HEK293 (cell line): ENCODE results near the gene GPSM1.

ENCODE experiments used
- CTCF ChIA-PET: fragments of 350-600 bp; formaldehyde crosslinking; extraction: SDS; loops from one replicate; lab custom pipeline; 2021; ENCODE audit warnings: antibody characterized with exemption; lab: Yijun Ruan, JAX
- POLR2A ChIA-PET: fragments of 300-600 bp; formaldehyde crosslinking; extraction: SDS; loops from one replicate; lab custom pipeline; 2020; ENCODE audit warnings: antibody characterized with exemption, inconsistent platforms; lab: Yijun Ruan, JAX
- H3K27ac ChIP-seq: fragments of 200-500 bp; sonication (Bioruptor generic); 2 replicates; pipeline ENCODE4 v1.5.1; 2014; ENCODE audit warnings: low read depth, low read length, control low read depth, inconsistent platforms; ENCODE audit errors: extremely low read depth
- H3K36me3 ChIP-seq, 2 experiments: fragments of 200-500 bp in 1 of 2; sonication (Bioruptor generic) in 1 of 2; 1 replicate in 1 of 2; 2 replicates in 1 of 2; pipeline ENCODE4 v1.5.1; 2014 to 2017; ENCODE audit warnings: inconsistent platforms in 2 of 2, low read length in 2 of 2; ENCODE audit not compliant: control insufficient read depth in 2 of 2, insufficient read depth in 1 of 2
- H3K4me1 ChIP-seq: fragments of 200-500 bp; sonication (Bioruptor generic); 2 replicates; pipeline ENCODE4 v1.5.1; 2014; ENCODE audit warnings: mild to moderate bottlenecking, low read length, inconsistent platforms; ENCODE audit not compliant: control insufficient read depth, insufficient read depth
- H3K4me3 ChIP-seq: 2 replicates; pipeline ENCODE4 v1.5.1; 2011; ENCODE audit warnings: low read depth, mild to moderate bottlenecking, control low read depth, low read length, moderate library complexity
- H3K9me3 ChIP-seq: fragments of 200-500 bp; sonication (Bioruptor generic); 2 replicates; pipeline ENCODE4 v1.5.1; 2014; ENCODE audit warnings: low read depth, low read length, inconsistent platforms; ENCODE audit not compliant: control insufficient read depth, insufficient read depth
- GLIS1 ChIP-seq: fragments of 450-650 bp; formaldehyde crosslinking; IDR thresholded peaks from 2 replicates; pipeline ENCODE4 v1.5.1; 2016; ENCODE audit warnings: missing biosample characterization, missing genetic modification characterization
- KLF1 ChIP-seq: fragments of 450-650 bp; formaldehyde crosslinking; IDR thresholded peaks from 2 replicates; pipeline ENCODE4 v1.5.1; 2016; ENCODE audit warnings: missing biosample characterization, missing genetic modification characterization
- ZBTB1 ChIP-seq: fragments of 450-650 bp; formaldehyde crosslinking; IDR thresholded peaks from 2 replicates; pipeline ENCODE4 v1.5.1; 2016; ENCODE audit warnings: missing biosample characterization, missing genetic modification characterization
- ZBTB17 ChIP-seq: fragments of 450-650 bp; formaldehyde crosslinking; IDR thresholded peaks from 2 replicates; pipeline ENCODE4 v1.5.1; 2016; ENCODE audit warnings: missing biosample characterization, missing genetic modification characterization
- ZBTB7A ChIP-seq: fragments of 450-650 bp; formaldehyde crosslinking; IDR thresholded peaks from 2 replicates; pipeline ENCODE4 v1.5.1; 2016; ENCODE audit warnings: low read depth, missing biosample characterization, missing genetic modification characterization
- ZFHX2 ChIP-seq: fragments of 450-650 bp; formaldehyde crosslinking; conservative IDR thresholded peaks from 2 replicates; pipeline ENCODE4 v1.5.1; 2016; ENCODE audit warnings: missing biosample characterization, missing genetic modification characterization
- ZNF146 ChIP-seq: fragments of 450-650 bp; formaldehyde crosslinking; IDR thresholded peaks from 2 replicates; pipeline ENCODE4 v1.5.1; 2016; ENCODE audit warnings: missing biosample characterization, missing genetic modification characterization
- ZNF354C ChIP-seq: fragments of 450-650 bp; formaldehyde crosslinking; IDR thresholded peaks from 2 replicates; pipeline ENCODE4 v1.5.1; 2016; ENCODE audit warnings: missing biosample characterization, missing genetic modification characterization, low read depth, borderline replicate concordance
- ZNF555 ChIP-seq: fragments of 450-650 bp; formaldehyde crosslinking; conservative IDR thresholded peaks from 2 replicates; pipeline ENCODE4 v1.5.1; 2017; ENCODE audit warnings: missing biosample characterization, mild to moderate bottlenecking, missing genetic modification characterization, inconsistent platforms
- ZNF561 ChIP-seq: fragments of 450-650 bp; IDR thresholded peaks from 2 replicates; pipeline ENCODE4 v1.5.1; 2018; ENCODE audit warnings: missing biosample characterization, missing genetic modification characterization, borderline replicate concordance
- ZNF571 ChIP-seq: fragments of 450-650 bp; formaldehyde crosslinking; IDR thresholded peaks from 2 replicates; pipeline ENCODE4 v1.5.0; 2017; ENCODE audit warnings: missing biosample characterization, missing genetic modification characterization
- ZNF600 ChIP-seq: fragments of 450-650 bp; formaldehyde crosslinking; IDR thresholded peaks from 2 replicates; pipeline ENCODE4 v1.5.1; 2016; ENCODE audit warnings: missing biosample characterization, missing genetic modification characterization
- ZNF624 ChIP-seq: fragments of 450-650 bp; formaldehyde crosslinking; IDR thresholded peaks from 2 replicates; pipeline ENCODE4 v1.5.1; 2017; ENCODE audit warnings: missing biosample characterization, missing genetic modification characterization
- ZNF677 ChIP-seq: fragments of 450-650 bp; IDR thresholded peaks from 2 replicates; pipeline ENCODE4 v1.5.0; 2018; ENCODE audit warnings: missing biosample characterization, mild to moderate bottlenecking, missing genetic modification characterization, moderate library complexity
- ZSCAN23 ChIP-seq: fragments of 450-650 bp; formaldehyde crosslinking; IDR thresholded peaks from 2 replicates; pipeline ENCODE4 v1.5.1; 2016; ENCODE audit warnings: missing biosample characterization, missing genetic modification characterization
- TF ChIP-seq, protein P1 (sequence below): fragments of 450-650 bp; formaldehyde crosslinking; IDR thresholded peaks from 2 replicates; pipeline ENCODE4 v1.5.1; 2016; ENCODE audit warnings: missing biosample characterization, missing genetic modification characterization
- TF ChIP-seq, protein P2 (sequence below): fragments of 450-650 bp; formaldehyde crosslinking; IDR thresholded peaks from 2 replicates; pipeline ENCODE4 v1.5.1; 2016; ENCODE audit warnings: missing biosample characterization, missing genetic modification characterization
- TF ChIP-seq, protein P3 (sequence below): fragments of 450-650 bp; formaldehyde crosslinking; IDR thresholded peaks from 2 replicates; pipeline ENCODE4 v1.5.1; 2016; ENCODE audit warnings: missing biosample characterization, missing genetic modification characterization
- TF ChIP-seq, protein P4 (sequence below): fragments of 450-650 bp; formaldehyde crosslinking; IDR thresholded peaks from 2 replicates; pipeline ENCODE4 v1.5.1; 2016; ENCODE audit warnings: missing biosample characterization, missing genetic modification characterization
- TF ChIP-seq, protein P5 (sequence below): fragments of 450-650 bp; formaldehyde crosslinking; IDR thresholded peaks from 2 replicates; pipeline ENCODE4 v1.5.1; 2016; ENCODE audit warnings: missing biosample characterization, missing genetic modification characterization, borderline replicate concordance

Gene GPSM1

DNA sequence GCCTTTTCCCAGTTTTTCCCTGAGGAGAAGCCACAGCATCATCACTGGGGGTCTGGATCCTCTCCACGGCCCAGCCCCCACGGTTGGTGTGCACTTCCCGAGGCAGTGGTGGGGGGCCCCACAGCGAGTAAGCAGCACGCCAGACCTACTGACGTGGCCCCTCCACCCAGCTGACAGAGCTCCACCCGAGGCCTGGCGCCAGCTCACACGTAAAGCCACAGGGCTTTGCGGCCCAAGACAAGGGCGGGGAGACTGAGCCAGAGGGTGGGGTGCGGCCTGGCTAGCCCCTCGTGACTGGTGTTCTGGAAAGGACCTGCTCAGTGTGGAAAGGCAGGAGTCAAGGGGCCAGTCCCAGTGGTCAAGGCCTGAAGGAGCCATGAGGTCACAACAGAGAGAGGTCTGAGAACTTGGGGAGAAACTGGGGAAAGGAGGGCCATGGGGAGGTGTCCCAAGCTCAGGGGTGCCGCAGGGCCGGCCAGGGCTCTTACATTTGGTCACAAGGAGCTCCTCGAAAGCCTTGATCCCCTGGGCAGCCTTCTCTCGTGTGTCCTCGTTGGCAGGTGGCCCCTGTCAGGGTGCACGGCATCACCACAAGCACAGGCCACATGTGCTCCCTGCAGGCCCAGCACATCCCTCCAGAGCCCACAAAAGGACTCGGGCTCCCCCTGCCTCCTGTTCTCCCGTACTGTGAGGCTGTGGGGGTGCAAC, 67.1 kb downstream of the GPSM1 start:
- H3K36me3 ChIP-seq, result peaks cover 14 to 88% of the 10 kb centered on the region in 2 experiments
- H3K9me3 ChIP-seq, result no peaks in the 10 kb centered on the region
- no peak overlapping the region for H3K4me3 ChIP-seq
- no peak overlapping the region for H3K27ac ChIP-seq
- POLR2A ChIA-PET, result interaction anchor here (2.2 to 3.4 kb wide), 2 partner anchors 24 to 32 kb away, joined by 8 to 10 read pairs; partner anchors contain the start of gene DNLZ
- H3K4me1 ChIP-seq, result no peaks in the 10 kb centered on the region
- CTCF ChIA-PET, result interaction anchor here (0.7 kb wide), 1 partner anchor 154 kb away, joined by 3 read pairs; no protein-coding TSS in a partner anchor
- no peak for TF ChIP-seq ZNF354C (tag by site-specific recombination)
- no peak for TF ChIP-seq ZFHX2 (tag by site-specific recombination)
- no peak for TF ChIP-seq KLF1 (tag by site-specific recombination)
- TF ChIP-seq ZNF677 (tag by site-specific recombination), result no peak
- no peak for TF ChIP-seq ZBTB1
- TF ChIP-seq GLIS1, result no peak
- no peak for TF ChIP-seq ZBTB7A (tag by site-specific recombination)
- TF ChIP-seq ZNF600, result no peak
- TF ChIP-seq, protein P1, sequence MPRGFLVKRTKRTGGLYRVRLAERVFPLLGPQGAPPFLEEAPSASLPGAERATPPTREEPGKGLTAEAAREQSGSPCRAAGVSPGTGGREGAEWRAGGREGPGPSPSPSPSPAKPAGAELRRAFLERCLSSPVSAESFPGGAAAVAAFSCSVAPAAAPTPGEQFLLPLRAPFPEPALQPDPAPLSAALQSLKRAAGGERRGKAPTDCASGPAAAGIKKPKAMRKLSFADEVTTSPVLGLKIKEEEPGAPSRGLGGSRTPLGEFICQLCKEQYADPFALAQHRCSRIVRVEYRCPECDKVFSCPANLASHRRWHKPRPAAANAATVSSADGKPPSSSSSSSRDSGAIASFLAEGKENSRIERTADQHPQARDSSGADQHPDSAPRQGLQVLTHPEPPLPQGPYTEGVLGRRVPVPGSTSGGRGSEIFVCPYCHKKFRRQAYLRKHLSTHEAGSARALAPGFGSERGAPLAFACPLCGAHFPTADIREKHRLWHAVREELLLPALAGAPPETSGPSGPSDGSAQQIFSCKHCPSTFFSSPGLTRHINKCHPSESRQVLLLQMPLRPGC, result no peak
- TF ChIP-seq, protein P2, sequence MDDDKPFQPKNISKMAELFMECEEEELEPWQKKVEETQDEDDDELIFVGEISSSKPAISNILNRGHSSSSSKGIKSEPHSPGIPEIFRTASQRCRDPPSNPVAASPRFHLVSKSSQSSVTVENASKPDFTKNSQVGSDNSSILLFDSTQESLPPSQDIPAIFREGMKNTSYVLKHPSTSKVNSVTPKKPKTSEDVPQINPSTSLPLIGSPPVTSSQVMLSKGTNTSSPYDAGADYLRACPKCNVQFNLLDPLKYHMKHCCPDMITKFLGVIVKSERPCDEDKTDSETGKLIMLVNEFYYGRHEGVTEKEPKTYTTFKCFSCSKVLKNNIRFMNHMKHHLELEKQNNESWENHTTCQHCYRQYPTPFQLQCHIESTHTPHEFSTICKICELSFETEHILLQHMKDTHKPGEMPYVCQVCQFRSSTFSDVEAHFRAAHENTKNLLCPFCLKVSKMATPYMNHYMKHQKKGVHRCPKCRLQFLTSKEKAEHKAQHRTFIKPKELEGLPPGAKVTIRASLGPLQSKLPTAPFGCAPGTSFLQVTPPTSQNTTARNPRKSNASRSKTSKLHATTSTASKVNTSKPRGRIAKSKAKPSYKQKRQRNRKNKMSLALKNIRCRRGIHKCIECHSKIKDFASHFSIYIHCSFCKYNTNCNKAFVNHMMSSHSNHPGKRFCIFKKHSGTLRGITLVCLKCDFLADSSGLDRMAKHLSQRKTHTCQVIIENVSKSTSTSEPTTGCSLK (tag by site-specific recombination), result no peak
- TF ChIP-seq, protein P3, sequence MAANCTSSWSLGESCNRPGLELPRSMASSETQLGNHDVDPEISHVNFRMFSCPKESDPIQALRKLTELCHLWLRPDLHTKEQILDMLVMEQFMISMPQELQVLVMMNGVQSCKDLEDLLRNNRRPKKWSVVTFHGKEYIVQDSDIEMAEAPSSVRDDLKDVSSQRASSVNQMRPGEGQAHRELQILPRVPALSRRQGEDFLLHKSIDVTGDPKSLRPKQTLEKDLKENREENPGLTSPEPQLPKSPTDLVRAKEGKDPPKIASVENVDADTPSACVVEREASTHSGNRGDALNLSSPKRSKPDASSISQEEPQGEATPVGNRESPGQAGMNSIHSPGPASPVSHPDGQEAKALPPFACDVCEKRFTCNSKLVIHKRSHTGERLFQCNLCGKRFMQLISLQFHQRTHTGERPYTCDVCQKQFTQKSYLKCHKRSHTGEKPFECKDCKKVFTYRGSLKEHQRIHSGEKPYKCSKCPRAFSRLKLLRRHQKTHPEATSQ (tag by site-specific recombination), result no peak
- TF ChIP-seq ZBTB17 (tag by site-specific recombination), result no peak
- TF ChIP-seq ZNF624 (tag by site-specific recombination), result no peak
- TF ChIP-seq, protein P4, sequence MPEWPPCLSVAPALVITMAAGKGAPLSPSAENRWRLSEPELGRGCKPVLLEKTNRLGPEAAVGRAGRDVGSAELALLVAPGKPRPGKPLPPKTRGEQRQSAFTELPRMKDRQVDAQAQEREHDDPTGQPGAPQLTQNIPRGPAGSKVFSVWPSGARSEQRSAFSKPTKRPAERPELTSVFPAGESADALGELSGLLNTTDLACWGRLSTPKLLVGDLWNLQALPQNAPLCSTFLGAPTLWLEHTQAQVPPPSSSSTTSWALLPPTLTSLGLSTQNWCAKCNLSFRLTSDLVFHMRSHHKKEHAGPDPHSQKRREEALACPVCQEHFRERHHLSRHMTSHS (tag by site-specific recombination), result no peak
- TF ChIP-seq ZNF146 (tag by site-specific recombination), result no peak
- TF ChIP-seq ZSCAN23, result no peak
- TF ChIP-seq ZNF571 (tag by site-specific recombination), result no peak
- TF ChIP-seq ZNF561 (tag by site-specific recombination), result no peak
- TF ChIP-seq ZNF555, result no peak
- TF ChIP-seq, protein P5, sequence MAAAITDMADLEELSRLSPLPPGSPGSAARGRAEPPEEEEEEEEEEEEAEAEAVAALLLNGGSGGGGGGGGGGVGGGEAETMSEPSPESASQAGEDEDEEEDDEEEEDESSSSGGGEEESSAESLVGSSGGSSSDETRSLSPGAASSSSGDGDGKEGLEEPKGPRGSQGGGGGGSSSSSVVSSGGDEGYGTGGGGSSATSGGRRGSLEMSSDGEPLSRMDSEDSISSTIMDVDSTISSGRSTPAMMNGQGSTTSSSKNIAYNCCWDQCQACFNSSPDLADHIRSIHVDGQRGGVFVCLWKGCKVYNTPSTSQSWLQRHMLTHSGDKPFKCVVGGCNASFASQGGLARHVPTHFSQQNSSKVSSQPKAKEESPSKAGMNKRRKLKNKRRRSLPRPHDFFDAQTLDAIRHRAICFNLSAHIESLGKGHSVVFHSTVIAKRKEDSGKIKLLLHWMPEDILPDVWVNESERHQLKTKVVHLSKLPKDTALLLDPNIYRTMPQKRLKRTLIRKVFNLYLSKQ, result no peak
